OCI-LY7 (cell line): ENCODE data around the gene RDH16.

Experiments
- EZH2phosphoT487 ChIP-seq: fragments of 200-600 bp; sonication (generic); IDR thresholded peaks from 2 replicates; pipeline ENCODE4 v1.6.1; 2018; ENCODE audit warnings: low read depth, borderline replicate concordance, mild to moderate bottlenecking, mixed run types, antibody characterized with exemption, low read length, moderate library complexity, mixed read lengths
- TF ChIP-seq, protein P1 (sequence below): fragments of 200-600 bp; sonication (generic); conservative IDR thresholded peaks from 2 replicates; pipeline ENCODE4 v1.5.1; 2014; ENCODE audit warnings: mild to moderate bottlenecking, antibody characterized with exemption, low read length, moderate library complexity, mixed read lengths

DNA sequence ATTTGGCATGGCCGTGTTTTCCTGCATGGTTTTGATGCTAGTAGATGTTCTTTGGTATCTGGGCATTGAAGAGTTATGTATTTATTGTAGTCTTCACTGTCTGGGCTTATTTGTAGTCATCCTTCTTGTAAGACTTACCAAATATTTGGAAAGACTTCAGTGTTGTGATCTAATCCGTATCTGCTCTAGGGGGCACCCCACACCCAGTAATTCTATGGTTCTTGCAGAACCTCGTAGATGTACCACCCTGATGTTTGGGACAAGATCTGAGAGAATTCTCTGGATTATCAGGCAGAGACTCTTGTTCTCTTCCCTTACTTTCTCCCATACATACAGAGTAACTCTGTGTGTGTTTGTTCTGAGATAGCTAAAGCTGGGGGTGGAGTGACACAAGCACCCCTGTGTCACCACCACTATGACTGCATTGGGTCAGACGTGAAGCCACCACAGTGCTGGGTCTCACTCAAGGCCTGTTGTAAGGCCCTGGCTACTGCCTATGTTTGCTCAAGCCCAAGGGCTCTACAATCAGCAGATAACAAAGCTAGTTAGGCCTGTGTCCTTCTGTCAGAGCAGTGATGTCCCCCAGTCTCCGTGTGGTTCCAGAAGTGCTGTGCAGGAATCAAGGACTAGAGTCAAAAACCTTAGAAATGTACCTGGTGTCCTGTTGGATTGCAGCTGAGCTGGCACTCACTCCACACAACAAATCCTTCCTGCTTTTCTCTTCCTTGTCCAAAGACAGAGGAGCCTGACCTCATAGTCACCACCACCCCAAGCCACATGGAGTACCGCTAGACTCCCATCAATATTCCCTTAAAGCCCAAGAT, 9.6 kb downstream of the RDH16 start:
- TF ChIP-seq, protein P1, sequence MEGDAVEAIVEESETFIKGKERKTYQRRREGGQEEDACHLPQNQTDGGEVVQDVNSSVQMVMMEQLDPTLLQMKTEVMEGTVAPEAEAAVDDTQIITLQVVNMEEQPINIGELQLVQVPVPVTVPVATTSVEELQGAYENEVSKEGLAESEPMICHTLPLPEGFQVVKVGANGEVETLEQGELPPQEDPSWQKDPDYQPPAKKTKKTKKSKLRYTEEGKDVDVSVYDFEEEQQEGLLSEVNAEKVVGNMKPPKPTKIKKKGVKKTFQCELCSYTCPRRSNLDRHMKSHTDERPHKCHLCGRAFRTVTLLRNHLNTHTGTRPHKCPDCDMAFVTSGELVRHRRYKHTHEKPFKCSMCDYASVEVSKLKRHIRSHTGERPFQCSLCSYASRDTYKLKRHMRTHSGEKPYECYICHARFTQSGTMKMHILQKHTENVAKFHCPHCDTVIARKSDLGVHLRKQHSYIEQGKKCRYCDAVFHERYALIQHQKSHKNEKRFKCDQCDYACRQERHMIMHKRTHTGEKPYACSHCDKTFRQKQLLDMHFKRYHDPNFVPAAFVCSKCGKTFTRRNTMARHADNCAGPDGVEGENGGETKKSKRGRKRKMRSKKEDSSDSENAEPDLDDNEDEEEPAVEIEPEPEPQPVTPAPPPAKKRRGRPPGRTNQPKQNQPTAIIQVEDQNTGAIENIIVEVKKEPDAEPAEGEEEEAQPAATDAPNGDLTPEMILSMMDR, result peak; percentile 49; the same call in 1 of the 2 replicates
- TF ChIP-seq EZH2phosphoT487, result no peak
